ENCODE results near the gene NPHP4. TPM values are rescaled to one million over a fixed set of nuclear protein-coding genes. Genes with fewer than 3 reads are reported as not detected.

Gene NPHP4
- polyA plus RNA-seq, 2 donors: 2.9 to 4.4 TPM

- no peaks in the 10 kb centered on the region for H3K27me3 ChIP-seq (ENCODE audit: control insufficient read depth in 1 of 2, insufficient read depth in 2 of 2, low read length in 2 of 2)
Observed at GRCh38 chr1:5834477-5835178, 157.6 kb downstream of the NPHP4 start.

DNA sequence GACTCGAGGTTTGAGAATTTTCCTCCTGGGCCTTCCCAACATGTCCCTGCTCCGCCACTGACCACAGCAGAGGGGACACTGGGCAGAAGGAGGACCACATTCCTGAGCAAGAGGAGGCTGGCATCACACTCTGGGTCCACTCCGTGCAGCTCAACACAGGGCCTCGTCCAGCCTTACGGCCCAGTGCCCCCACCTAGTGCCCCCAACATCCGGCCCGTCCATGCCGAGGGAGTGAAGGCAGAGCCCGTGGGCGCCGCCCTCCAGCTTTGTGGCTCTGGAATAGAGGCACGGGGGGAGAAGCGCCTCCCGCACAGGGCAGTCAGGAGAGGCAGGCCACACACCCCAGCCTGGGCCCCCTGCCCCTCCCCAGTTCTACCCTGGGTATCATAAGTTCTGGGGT lies 158.3 kb downstream of the NPHP4 start:
- 77 to 81% methylated on average over 14 of the region's 14 CpGs for WGBS, 2 donors
- Histone ChIP-seq H3K4me1 (ENCODE audit: control insufficient read depth in 2 of 2, insufficient read depth in 2 of 2, low read length in 1 of 2) (no peaks in the 10 kb centered on the region), H3K27me3 (ENCODE audit: control insufficient read depth in 1 of 2, insufficient read depth in 2 of 2, low read length in 2 of 2) (no peaks in the 10 kb centered on the region), H3K36me3 (ENCODE audit: control insufficient read depth in 2 of 2, insufficient read depth in 2 of 2, low read length in 1 of 2) (no peaks in the 10 kb centered on the region), H3K9me3 (ENCODE audit: control insufficient read depth in 2 of 2, insufficient read depth in 1 of 2, low read depth in 1 of 2, low read length in 1 of 2) (peaks cover 0 to 6% of the 10 kb centered on the region in 2 donors), H3K27ac (ENCODE audit: low read depth in 2 of 2, low read length in 1 of 2) (no peak overlapping the region), H3K4me3 (ENCODE audit: low read depth in 1 of 2, low read length in 2 of 2) (no peak overlapping the region)

More at GRCh38 chr1:5834477-5835178, 157.6 kb downstream of the NPHP4 start:
- no peak overlapping the region for H3K27ac ChIP-seq (ENCODE audit: low read depth in 2 of 2, low read length in 1 of 2)
- H3K4me3 ChIP-seq (ENCODE audit: low read depth in 1 of 2, low read length in 2 of 2): no peak overlapping the region
- H3K36me3 ChIP-seq (ENCODE audit: control insufficient read depth in 2 of 2, insufficient read depth in 2 of 2, low read length in 1 of 2): no peaks in the 10 kb centered on the region
- no peaks in the 10 kb centered on the region for H3K4me1 ChIP-seq (ENCODE audit: control insufficient read depth in 2 of 2, insufficient read depth in 2 of 2, low read length in 1 of 2)
- H3K9me3 ChIP-seq (ENCODE audit: control insufficient read depth in 2 of 2, insufficient read depth in 1 of 2, low read depth in 1 of 2, low read length in 1 of 2): peaks cover 0 to 2% of the 10 kb centered on the region in 2 donors
- WGBS, 2 donors: 78 to 79% methylated on average over 31 to 32 of the region's 32 CpGs

DNA sequence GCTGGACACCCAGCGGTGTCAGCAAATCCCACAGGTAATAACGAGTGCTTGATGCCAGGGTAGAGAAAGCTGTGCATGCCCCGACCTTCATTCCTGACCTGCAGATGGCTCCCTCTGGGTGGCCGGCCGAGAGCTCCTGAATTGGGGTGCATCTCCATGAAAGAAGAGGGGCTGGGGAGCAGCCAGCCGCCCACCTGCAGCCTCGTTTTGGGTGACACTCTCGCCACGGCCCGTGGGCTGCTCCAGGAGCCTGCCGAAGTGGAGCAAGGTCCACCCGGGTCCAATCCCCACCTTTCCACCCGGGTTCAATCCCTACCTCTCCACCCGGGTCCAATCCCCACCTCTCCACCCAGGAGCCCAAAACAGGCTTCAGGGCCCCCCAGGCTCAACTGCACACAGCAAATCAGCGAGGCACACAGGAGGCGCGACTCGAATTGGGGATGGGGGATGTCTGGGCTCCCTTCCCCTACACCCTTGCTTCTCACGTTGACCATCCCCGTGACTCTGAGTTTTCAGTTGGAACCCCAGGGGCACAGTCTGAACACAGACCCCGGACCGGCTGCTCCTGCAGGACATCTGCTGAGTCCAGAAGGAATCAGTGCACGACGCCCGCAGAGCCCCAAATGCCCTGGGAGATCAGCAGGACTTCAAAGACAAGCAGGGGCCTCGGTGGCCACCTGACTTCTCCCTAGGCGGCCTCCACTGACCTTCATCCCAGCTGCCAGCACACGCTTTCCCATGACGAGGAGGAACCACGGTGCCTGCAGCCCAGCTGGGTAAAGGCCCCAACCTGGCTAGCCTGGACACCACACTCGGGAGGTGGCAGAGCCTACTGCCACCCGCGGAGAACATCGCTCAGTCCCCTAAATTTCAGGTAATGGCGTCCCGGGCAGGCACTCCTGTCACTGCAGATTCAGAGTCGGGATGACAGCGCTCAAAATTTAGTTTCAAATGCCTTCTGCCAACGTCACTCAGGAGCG lies 159.0 kb downstream of the NPHP4 start:
- H3K4me3 ChIP-seq (ENCODE audit: low read depth in 1 of 2, low read length in 2 of 2): no peak overlapping the region
- 79 to 82% methylated on average over 40 of the region's 40 CpGs for WGBS, 2 donors
- no peaks in the 10 kb centered on the region for H3K27me3 ChIP-seq (ENCODE audit: control insufficient read depth in 1 of 2, insufficient read depth in 2 of 2, low read length in 2 of 2)
- H3K9me3 ChIP-seq (ENCODE audit: control insufficient read depth in 2 of 2, insufficient read depth in 1 of 2, low read depth in 1 of 2, low read length in 1 of 2): peaks cover 0 to 4% of the 10 kb centered on the region in 2 donors
- H3K36me3 ChIP-seq (ENCODE audit: control insufficient read depth in 2 of 2, insufficient read depth in 2 of 2, low read length in 1 of 2): no peaks in the 10 kb centered on the region
- H3K4me1 ChIP-seq (ENCODE audit: control insufficient read depth in 2 of 2, insufficient read depth in 2 of 2, low read length in 1 of 2): no peaks in the 10 kb centered on the region
- no peak overlapping the region for H3K27ac ChIP-seq (ENCODE audit: low read depth in 2 of 2, low read length in 1 of 2)

DNA sequence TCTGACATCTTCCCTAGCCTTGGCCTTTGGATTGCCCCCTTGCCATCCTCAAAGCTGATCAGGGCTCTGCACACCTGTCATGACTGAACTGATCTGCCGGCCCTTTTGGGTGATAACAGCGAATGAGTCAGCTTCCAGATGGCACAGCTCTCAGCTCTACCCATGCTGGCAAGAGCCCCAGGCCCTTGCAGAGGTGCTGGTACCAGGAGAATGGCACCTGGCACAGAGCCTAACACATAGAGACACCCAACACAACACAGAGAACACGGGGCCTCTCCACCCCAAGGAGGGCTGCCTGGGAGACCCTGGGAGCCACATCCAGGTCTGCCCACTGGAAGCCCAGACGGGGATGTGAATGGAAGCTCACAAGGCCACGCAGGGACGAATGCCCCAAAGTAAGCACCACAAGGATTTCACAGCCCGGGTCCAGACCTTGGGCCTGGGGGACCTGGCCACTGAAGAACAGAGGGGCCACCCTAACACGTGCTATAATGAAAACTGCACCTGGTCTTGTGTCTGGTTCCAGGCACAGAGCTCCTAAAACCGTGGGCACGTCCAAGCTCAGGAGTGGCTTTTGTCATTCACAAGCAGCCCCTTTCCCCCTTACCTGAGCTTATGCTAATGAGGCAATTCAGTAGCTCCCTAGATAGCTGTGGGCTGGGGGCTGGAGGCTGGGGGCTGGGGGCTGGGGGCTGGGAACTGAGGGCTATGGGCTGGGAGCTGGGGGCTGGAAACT lies 160.5 kb downstream of the NPHP4 start:
- H3K27me3 ChIP-seq (ENCODE audit: control insufficient read depth in 1 of 2, insufficient read depth in 2 of 2, low read length in 2 of 2): no peaks in the 10 kb centered on the region
- no peak overlapping the region for H3K27ac ChIP-seq (ENCODE audit: low read depth in 2 of 2, low read length in 1 of 2)
- 27 to 36% methylated on average over 10 of the region's 10 CpGs for WGBS, 2 donors
- peaks cover 0 to 4% of the 10 kb centered on the region in 2 donors for H3K9me3 ChIP-seq (ENCODE audit: control insufficient read depth in 2 of 2, insufficient read depth in 1 of 2, low read depth in 1 of 2, low read length in 1 of 2)
- no peak overlapping the region for H3K4me3 ChIP-seq (ENCODE audit: low read depth in 1 of 2, low read length in 2 of 2)
- H3K36me3 ChIP-seq (ENCODE audit: control insufficient read depth in 2 of 2, insufficient read depth in 2 of 2, low read length in 1 of 2): no peaks in the 10 kb centered on the region
- no peaks in the 10 kb centered on the region for H3K4me1 ChIP-seq (ENCODE audit: control insufficient read depth in 2 of 2, insufficient read depth in 2 of 2, low read length in 1 of 2)

DNA sequence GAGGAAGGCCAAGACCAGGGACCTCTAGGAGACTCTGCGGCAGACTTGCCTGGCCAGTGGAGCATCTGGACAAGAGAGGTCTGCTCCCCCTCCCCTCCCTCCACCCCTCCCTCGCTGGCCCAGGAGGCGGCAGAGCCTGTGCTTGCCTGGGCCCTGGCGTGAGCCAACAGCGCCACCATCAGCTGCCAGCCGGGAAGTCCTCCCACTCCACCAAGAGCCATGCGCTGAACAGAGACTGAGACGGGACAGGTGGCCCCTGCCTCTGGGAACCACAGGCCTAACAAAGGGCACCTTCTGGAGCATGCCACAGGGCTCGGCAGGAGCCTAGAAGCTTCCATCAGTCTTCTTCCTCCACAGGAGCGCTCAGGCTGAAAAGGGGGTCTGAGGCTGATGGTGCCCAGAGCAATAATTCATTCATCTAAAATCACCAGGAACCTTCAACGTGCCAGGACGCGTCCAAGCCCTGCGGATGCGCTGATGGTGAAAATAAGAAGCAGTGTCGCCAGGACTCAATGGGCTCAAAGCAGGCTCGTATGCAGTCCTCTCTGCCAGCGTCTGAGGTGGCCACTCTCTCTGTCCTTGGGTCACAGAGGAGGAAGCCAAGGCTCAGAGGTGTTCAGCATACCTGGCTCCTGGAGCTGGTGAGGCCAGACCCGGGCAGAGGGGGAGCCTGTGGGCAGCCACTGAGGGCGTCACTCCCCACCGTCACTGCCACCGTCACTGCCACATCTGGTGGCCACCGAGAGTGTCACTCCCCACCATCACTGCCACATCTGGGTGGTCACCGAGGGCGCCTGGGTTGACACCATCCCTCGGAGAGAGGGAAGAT lies 161.2 kb downstream of the NPHP4 start:
- H3K27me3 ChIP-seq (ENCODE audit: control insufficient read depth in 1 of 2, insufficient read depth in 2 of 2, low read length in 2 of 2): no peaks in the 10 kb centered on the region
- peaks cover 0 to 4% of the 10 kb centered on the region in 2 donors for H3K9me3 ChIP-seq (ENCODE audit: control insufficient read depth in 2 of 2, insufficient read depth in 1 of 2, low read depth in 1 of 2, low read length in 1 of 2)
- H3K4me3 ChIP-seq (ENCODE audit: low read depth in 1 of 2, low read length in 2 of 2): no peak overlapping the region
- 52 to 54% methylated on average over 25 to 26 of the region's 26 CpGs for WGBS, 2 donors
- H3K4me1 ChIP-seq (ENCODE audit: control insufficient read depth in 2 of 2, insufficient read depth in 2 of 2, low read length in 1 of 2): no peaks in the 10 kb centered on the region
- H3K36me3 ChIP-seq (ENCODE audit: control insufficient read depth in 2 of 2, insufficient read depth in 2 of 2, low read length in 1 of 2): no peaks in the 10 kb centered on the region
- H3K27ac ChIP-seq (ENCODE audit: low read depth in 2 of 2, low read length in 1 of 2): no peak overlapping the region

- H3K36me3 ChIP-seq (ENCODE audit: control insufficient read depth in 2 of 2, insufficient read depth in 2 of 2, low read length in 1 of 2): no peaks in the 10 kb centered on the region
- no peak overlapping the region for H3K27ac ChIP-seq (ENCODE audit: low read depth in 2 of 2, low read length in 1 of 2)
- no peaks in the 10 kb centered on the region for H3K27me3 ChIP-seq (ENCODE audit: control insufficient read depth in 1 of 2, insufficient read depth in 2 of 2, low read length in 2 of 2)
- no peaks in the 10 kb centered on the region for H3K4me1 ChIP-seq (ENCODE audit: control insufficient read depth in 2 of 2, insufficient read depth in 2 of 2, low read length in 1 of 2)
- H3K4me3 ChIP-seq (ENCODE audit: low read depth in 1 of 2, low read length in 2 of 2): no peak overlapping the region
- 92 to 96% methylated on average over 3 of the region's 3 CpGs for WGBS, 2 donors
- peaks cover 0 to 4% of the 10 kb centered on the region in 2 donors for H3K9me3 ChIP-seq (ENCODE audit: control insufficient read depth in 2 of 2, insufficient read depth in 1 of 2, low read depth in 1 of 2, low read length in 1 of 2)
Observed at GRCh38 chr1:5829414-5829813, 162.8 kb downstream of the NPHP4 start.

DNA sequence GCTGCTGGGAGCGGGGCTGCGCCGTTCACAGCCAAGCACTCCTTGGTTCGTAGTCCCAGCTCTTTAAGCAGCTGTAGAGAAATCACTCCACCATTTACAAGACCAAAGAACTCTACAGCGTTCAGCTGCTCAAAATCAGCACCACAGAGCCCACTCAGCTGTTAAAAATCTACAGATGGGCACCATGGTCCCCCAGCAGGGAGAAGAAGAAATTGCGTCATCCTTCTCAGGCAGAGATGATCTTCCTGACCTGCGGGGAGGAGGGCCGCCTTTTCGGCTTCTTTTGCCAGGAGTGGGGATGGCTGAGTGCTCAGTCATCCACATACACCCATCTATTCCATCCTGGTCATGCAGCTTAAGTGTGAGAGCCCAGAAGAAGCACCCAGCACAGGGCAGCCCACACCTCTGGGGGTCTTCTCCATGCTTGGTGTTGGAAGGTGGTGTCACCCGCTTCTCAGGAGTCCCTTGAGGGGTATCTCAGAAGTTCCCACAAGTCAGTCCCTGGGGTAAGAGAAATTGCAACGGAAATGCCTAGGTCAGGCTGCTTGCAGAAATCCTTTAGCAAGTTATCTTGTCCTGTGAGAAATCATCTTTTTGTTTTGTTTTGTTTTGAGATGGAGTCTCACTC lies 163.8 kb downstream of the NPHP4 start:
- 70 to 75% methylated on average over 11 of the region's 11 CpGs for WGBS, 2 donors
- H3K4me1 ChIP-seq (ENCODE audit: control insufficient read depth in 2 of 2, insufficient read depth in 2 of 2, low read length in 1 of 2): no peaks in the 10 kb centered on the region
- H3K4me3 ChIP-seq (ENCODE audit: low read depth in 1 of 2, low read length in 2 of 2): no peak overlapping the region
- peaks cover 0 to 4% of the 10 kb centered on the region in 2 donors for H3K9me3 ChIP-seq (ENCODE audit: control insufficient read depth in 2 of 2, insufficient read depth in 1 of 2, low read depth in 1 of 2, low read length in 1 of 2)
- no peaks in the 10 kb centered on the region for H3K27me3 ChIP-seq (ENCODE audit: control insufficient read depth in 1 of 2, insufficient read depth in 2 of 2, low read length in 2 of 2)
- no peaks in the 10 kb centered on the region for H3K36me3 ChIP-seq (ENCODE audit: control insufficient read depth in 2 of 2, insufficient read depth in 2 of 2, low read length in 1 of 2)
- H3K27ac ChIP-seq (ENCODE audit: low read depth in 2 of 2, low read length in 1 of 2): no peak overlapping the region

DNA sequence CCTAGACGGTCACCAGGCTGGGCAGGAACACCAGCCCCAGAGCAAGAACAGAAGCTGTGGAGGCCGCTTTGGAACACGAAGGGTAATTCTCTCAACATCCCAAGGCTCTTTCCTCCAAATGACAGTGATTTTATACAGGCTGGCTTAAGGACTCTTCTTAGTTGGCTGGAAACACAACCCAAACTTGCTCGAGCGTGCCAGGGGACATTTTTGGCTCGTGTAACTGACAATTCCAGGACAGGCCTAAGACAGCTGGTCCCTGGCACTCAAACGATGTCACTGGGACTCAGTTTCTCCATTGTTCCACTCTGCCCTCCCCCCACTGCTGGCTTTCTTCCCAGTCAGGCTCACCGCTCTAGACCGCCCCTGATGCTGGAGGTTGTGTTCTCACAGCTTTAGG lies 164.7 kb downstream of the NPHP4 start:
- Histone ChIP-seq H3K4me1 (ENCODE audit: control insufficient read depth in 2 of 2, insufficient read depth in 2 of 2, low read length in 1 of 2) (no peaks in the 10 kb centered on the region), H3K27ac (ENCODE audit: low read depth in 2 of 2, low read length in 1 of 2) (no peak overlapping the region)
- WGBS, 2 donors: 62 to 69% methylated on average over 9 of the region's 9 CpGs

More for the DNA sequence above, 164.7 kb downstream of the NPHP4 start:
- H3K27me3 ChIP-seq (ENCODE audit: control insufficient read depth in 1 of 2, insufficient read depth in 2 of 2, low read length in 2 of 2): no peaks in the 10 kb centered on the region
- peaks cover 0 to 4% of the 10 kb centered on the region in 2 donors for H3K9me3 ChIP-seq (ENCODE audit: control insufficient read depth in 2 of 2, insufficient read depth in 1 of 2, low read depth in 1 of 2, low read length in 1 of 2)
- H3K36me3 ChIP-seq (ENCODE audit: control insufficient read depth in 2 of 2, insufficient read depth in 2 of 2, low read length in 1 of 2): no peaks in the 10 kb centered on the region
- no peak overlapping the region for H3K4me3 ChIP-seq (ENCODE audit: low read depth in 1 of 2, low read length in 2 of 2)
